GM23248 (cell line): ENCODE measurements around the gene PNPLA7. TPM values are rescaled to one million over a fixed set of nuclear protein-coding genes. Genes with fewer than 3 reads are reported as not detected.

Experiments
- DNase-seq: peaks from one replicate; pipeline ENCODE4 v3.0.0-alpha.2; 2015
- H2AFZ ChIP-seq: fragments of 200-600 bp; sonication (generic); 2 replicates; pipeline ENCODE4 v1.6.1; 2016; ENCODE audit warnings: antibody characterized with exemption
- H3F3A ChIP-seq: fragments of 200-600 bp; sonication (generic); 2 replicates; pipeline ENCODE4 v1.6.1; 2016; ENCODE audit warnings: mild to moderate bottlenecking, antibody characterized with exemption, mixed run types; ENCODE audit not compliant: insufficient read depth
- H3K27ac ChIP-seq: fragments of 200-600 bp; sonication (generic); 2 replicates; pipeline ENCODE4 v1.5.1; 2016; ENCODE audit warnings: mild to moderate bottlenecking
- H3K27me3 ChIP-seq: fragments of 200-600 bp; sonication (generic); replicated peaks from 2 replicates; pipeline ENCODE4 v1.6.1; 2016; ENCODE audit warnings: mild to moderate bottlenecking; ENCODE audit not compliant: insufficient read depth
- H3K36me3 ChIP-seq: fragments of 200-600 bp; sonication (generic); 2 replicates; pipeline ENCODE4 v1.6.1; 2016; ENCODE audit warnings: low read depth, mild to moderate bottlenecking
- H3K4me1 ChIP-seq: fragments of 200-600 bp; sonication (generic); 2 replicates; pipeline ENCODE4 v1.6.1; 2016; ENCODE audit warnings: mild to moderate bottlenecking; ENCODE audit not compliant: insufficient read depth
- H3K4me2 ChIP-seq: fragments of 200-600 bp; sonication (generic); one replicate; pipeline ENCODE4 v1.6.1; 2016; ENCODE audit warnings: mild to moderate bottlenecking; ENCODE audit not compliant: unreplicated experiment
- H3K4me3 ChIP-seq: fragments of 200-600 bp; sonication (generic); 2 replicates; pipeline ENCODE4 v1.5.1; 2016; ENCODE audit warnings: mild to moderate bottlenecking
- H3K79me2 ChIP-seq: fragments of 200-600 bp; sonication (generic); 2 replicates; pipeline ENCODE4 v1.6.1; 2016; ENCODE audit warnings: mild to moderate bottlenecking; ENCODE audit not compliant: insufficient read depth
- H3K9ac ChIP-seq: fragments of 200-600 bp; sonication (generic); 2 replicates; pipeline ENCODE4 v1.6.1; 2016; ENCODE audit warnings: mild to moderate bottlenecking
- H3K9me2 ChIP-seq: fragments of 200-600 bp; sonication (generic); 2 replicates; pipeline ENCODE4 v1.6.1; 2016; ENCODE audit warnings: mixed run types, mild to moderate bottlenecking, moderate library complexity; ENCODE audit not compliant: insufficient read depth
- H3K9me3 ChIP-seq: fragments of 200-600 bp; sonication (generic); one replicate; pipeline ENCODE4 v1.6.1; 2017; ENCODE audit warnings: low read depth
- H4K20me1 ChIP-seq: fragments of 200-600 bp; sonication (generic); 2 replicates; pipeline ENCODE4 v1.6.0; 2016; ENCODE audit not compliant: insufficient read depth
- EZH2 ChIP-seq: fragments of 200-600 bp; sonication (generic); IDR thresholded peaks from 2 replicates; pipeline ENCODE4 v1.6.1; 2018; ENCODE audit warnings: antibody characterized with exemption, mild to moderate bottlenecking; ENCODE audit not compliant: insufficient read depth, poor library complexity, severe bottlenecking
- EZH2phosphoT487 ChIP-seq: fragments of 200-600 bp; sonication (generic); IDR thresholded peaks from 2 replicates; pipeline ENCODE4 v1.6.1; 2018; ENCODE audit warnings: antibody characterized with exemption, moderate library complexity, mild to moderate bottlenecking, low read depth; ENCODE audit not compliant: insufficient read depth
- WGBS, 2 experiments: methylation state at CpG; one replicate each; pipeline ENCODE4 v1.1.6; 2015 to 2017; ENCODE audit warnings: low lambda C conversion rate in 2 of 2, low coverage in 1 of 2; ENCODE audit errors: missing lambda C conversion rate in 2 of 2; 5-methylcytosine and 5-hydroxymethylcytosine counted together
- in situ Hi-C: fragments of 300-500 bp; cut with MboI; formaldehyde crosslinking; loops from 2 replicates; pipeline ENCODE4 v1.15.0; 2020
- polyA plus RNA-seq: library from polyadenylated mRNA; unstranded; fragments of >200 nt; fragmentation: Nextera tagmentation; extraction: Ambion mirVana; gene quantifications from 2 replicates; pipeline ENCODE4 v1.2.1, GENCODE V29; 2016
- total RNA-seq: library from RNA; depleted of rRNA; stranded (reverse); fragments of >200 nt; shearing (Covaris generic); gene quantifications from 2 replicates; pipeline ENCODE4 v1.2.3, GENCODE V29; 2014

Gene PNPLA7
- total and polyA plus RNA-seq, 2 experiments from 2014 or later: 0.54 to 0.59 TPM

GRCh38 chr9:137490532-137491186 lies 59.5 kb downstream of the PNPLA7 start:
- Histone ChIP-seq H3F3A (no peaks in the 10 kb centered on the region), H3K36me3 (no peaks in the 10 kb centered on the region), H3K4me1 (no peaks in the 10 kb centered on the region), H4K20me1 (no peaks in the 10 kb centered on the region), H3K79me2 (no peaks in the 10 kb centered on the region), H3K9me3 (no peaks in the 10 kb centered on the region), H3K9me2 (no peaks in the 10 kb centered on the region), H3K4me2 (no peak overlapping the region), H2AFZ (no peak overlapping the region), H3K4me3 (no peak overlapping the region), H3K27ac (no peak overlapping the region), H3K9ac (no peak overlapping the region), H3K27me3 (no peaks in the 10 kb centered on the region)
- 90 to 93% methylated on average over 9 of the region's 9 CpGs for WGBS, 2 experiments
- in situ Hi-C loops: no loop called here
- TF ChIP-seq EZH2phosphoT487 (no peak), EZH2 (no peak)
- no peak for DNase-seq

- TF ChIP-seq EZH2phosphoT487 (no peak), EZH2 (no peak)
- DNase-seq: no peak
- Histone ChIP-seq H3K27me3 (no peaks in the 10 kb centered on the region), H2AFZ (no peak overlapping the region), H3K4me3 (no peak overlapping the region), H3K4me2 (no peak overlapping the region), H3F3A (no peaks in the 10 kb centered on the region), H3K27ac (no peak overlapping the region), H3K4me1 (no peaks in the 10 kb centered on the region), H4K20me1 (no peaks in the 10 kb centered on the region), H3K9ac (no peak overlapping the region), H3K79me2 (no peaks in the 10 kb centered on the region), H3K9me3 (no peaks in the 10 kb centered on the region), H3K36me3 (no peaks in the 10 kb centered on the region), H3K9me2 (no peaks in the 10 kb centered on the region)
- in situ Hi-C loops: no loop called here
- WGBS, 2 experiments: 76 to 80% methylated on average over 6 of the region's 6 CpGs
Measured at GRCh38 chr9:137488906-137489305, 61.3 kb downstream of the PNPLA7 start.

- no peak for DNase-seq
- no peak overlapping the region for H2AFZ ChIP-seq
- H3K27ac ChIP-seq: no peak overlapping the region
- no peaks in the 10 kb centered on the region for H3F3A ChIP-seq
- H4K20me1 ChIP-seq: no peaks in the 10 kb centered on the region
- TF ChIP-seq EZH2 (no peak), EZH2phosphoT487 (no peak)
- H3K27me3 ChIP-seq: no peaks in the 10 kb centered on the region
- no peak overlapping the region for H3K4me3 ChIP-seq
- H3K4me1 ChIP-seq: no peaks in the 10 kb centered on the region
- in situ Hi-C loops: no loop called here
- H3K9me3 ChIP-seq: no peaks in the 10 kb centered on the region
- 83 to 93% methylated on average over 6 of the region's 6 CpGs for WGBS, 2 experiments
- no peaks in the 10 kb centered on the region for H3K36me3 ChIP-seq
- no peak overlapping the region for H3K4me2 ChIP-seq
- no peaks in the 10 kb centered on the region for H3K79me2 ChIP-seq
- H3K9ac ChIP-seq: no peak overlapping the region
- no peaks in the 10 kb centered on the region for H3K9me2 ChIP-seq
Measured at GRCh38 chr9:137488327-137488653, 61.9 kb downstream of the PNPLA7 start.

- no peaks in the 10 kb centered on the region for H3K36me3 ChIP-seq
- H3K27me3 ChIP-seq: no peaks in the 10 kb centered on the region
- no peaks in the 10 kb centered on the region for H3F3A ChIP-seq
- no peaks in the 10 kb centered on the region for H3K4me1 ChIP-seq
- no peaks in the 10 kb centered on the region for H3K79me2 ChIP-seq
- no peak overlapping the region for H2AFZ ChIP-seq
- WGBS, 2 experiments: 89 to 90% methylated on average over 37 to 41 of the region's 41 CpGs
- no peak for DNase-seq
- no peak for TF ChIP-seq EZH2
- TF ChIP-seq EZH2phosphoT487: no peak
- H3K9me3 ChIP-seq: no peaks in the 10 kb centered on the region
- H3K27ac ChIP-seq: no peak overlapping the region
- H4K20me1 ChIP-seq: no peaks in the 10 kb centered on the region
- no peak overlapping the region for H3K4me3 ChIP-seq
- no peak overlapping the region for H3K4me2 ChIP-seq
- no peaks in the 10 kb centered on the region for H3K9me2 ChIP-seq
- no peak overlapping the region for H3K9ac ChIP-seq
- in situ Hi-C loops: no loop called here
Measured at GRCh38 chr9:137487454-137488326, 62.5 kb downstream of the PNPLA7 start.
